Heart left ventricle (tissue), 13 donors: ENCODE results near the gene NAXD.

ENCODE experiments used
- CTCF ChIP-seq, 12 donors: fragments of 200-600 bp; sonication (generic) in 4 of 12; IDR thresholded peaks; one replicate each; pipeline versions ENCODE4 v1.5.0 to v1.8.0; 2018 to 2022; ENCODE audit warnings: antibody characterized with exemption in 12 of 12, mild to moderate bottlenecking in 5 of 12
- POLR2A ChIP-seq, 2 donors: fragments of 450-650 bp; IDR thresholded peaks; one replicate each; pipeline ENCODE4 v1.6.1; 2017; ENCODE audit warnings: antibody characterized with exemption in 2 of 2, mild to moderate bottlenecking in 2 of 2, moderate library complexity in 2 of 2
- donor health status: ischemic (EF 13 %, LVEDD 7.1; RV severe dilation, severe dysfunction).
- donor health status: DM: no; HTN: yes; CAD: no.
- donor health status: DM: no; HTN: no; CAD: no.
- donor health status: ischemic (EF 25% LVEDD 6.9; RV normal size, moderate dysfunction).
- donor health status: ischemic (EF 25% LVEDD 5.7; RV mildly dilated, moderate dysfunction).
- donor health status: ischemic (EF 35%, LVEDD 5.7; RV mildly dilated, moderate dysfunction).
- donor health status: nonischemic (EF 11% LVEDD 7.7; RV severe dilation, severe dysfunction).
- donor health status: DM: yes; HTN: yes; CAD: no.
- donor health status: PGD.
- donor health status: ischemic (EF 29% LVEDD 5.4; RV normal size, mild dysfunction).
- donor health status: nonischemic (EF 23%, LVEDD 6.1; RV moderate dilation, normal function).

GRCh38 chr13:110689041-110689440, 73.7 kb downstream of the NAXD start:
- TF ChIP-seq CTCF (IDR thresholded peaks at IDR 0.05) (no peak), POLR2A (IDR thresholded peaks at IDR 0.05) (no peak)
